IMR-90 (cell line): Measurements from ENCODE around the gene NETO2. TPM values are rescaled to one million over a fixed set of nuclear protein-coding genes. Genes with fewer than 3 reads are reported as not detected.

ENCODE experiments used
- ATAC-seq: fragments of 200-7000 bp; cut with Tn5 transposase; 2 replicates; pipeline ENCODE4 v1.9.1; 2020; ENCODE audit warnings: low read depth, mild to moderate bottlenecking, moderate library complexity
- BruUV-seq: library from RNA; stranded (reverse); fragments of 400-500 nt; replicated peaks from 2 replicates; lab custom pipeline; 2021; lab: Mats Ljungman, UMichigan
- CTCF ChIA-PET: fragments of 300-600 bp; formaldehyde crosslinking; extraction: SDS; loops from one replicate; lab custom pipeline; 2021; ENCODE audit warnings: antibody characterized with exemption; lab: Yijun Ruan, JAX
- POLR2A ChIA-PET: fragments of 300-600 bp; sonication (Branson Sonifier 250); formaldehyde crosslinking; loops from one replicate; lab custom pipeline; 2022; ENCODE audit warnings: antibody characterized with exemption; ENCODE audit not compliant: unreplicated experiment; lab: Charles Lee
- DNase-seq: peaks from one replicate; pipeline ENCODE4 v3.0.0; 2013
- H2AFZ ChIP-seq: replicated peaks from 2 replicates; pipeline ENCODE3; 2013; ENCODE audit warnings: low read length, mild to moderate bottlenecking; ENCODE audit not compliant: poor library complexity
- H2AK5ac ChIP-seq: 2 replicates; pipeline ENCODE4 v1.6.1; 2013; ENCODE audit warnings: low read depth, low read length, inconsistent platforms
- H2AK9ac ChIP-seq: replicated peaks from 2 replicates; pipeline ENCODE3; 2013; ENCODE audit warnings: mild to moderate bottlenecking, low read depth, low read length, moderate library complexity; ENCODE audit not compliant: poor library complexity
- H2BK120ac ChIP-seq: 2 replicates; pipeline ENCODE4 v1.6.1; 2013; ENCODE audit warnings: low read depth, low read length, inconsistent platforms
- H2BK15ac ChIP-seq: 3 replicates; pipeline ENCODE4 v1.6.1; 2013; ENCODE audit warnings: low read depth, low read length, inconsistent platforms
- H2BK20ac ChIP-seq: 2 replicates; pipeline ENCODE4 v1.6.1; 2013; ENCODE audit warnings: low read depth, mild to moderate bottlenecking, inconsistent platforms, low read length, moderate library complexity
- H2BK5ac ChIP-seq: 2 replicates; pipeline ENCODE4 v1.6.1; 2013; ENCODE audit warnings: mild to moderate bottlenecking, low read depth, low read length, inconsistent platforms; ENCODE audit not compliant: poor library complexity, severe bottlenecking
- H3K14ac ChIP-seq: replicated peaks from 2 replicates; pipeline ENCODE4 v1.6.1; 2013; ENCODE audit warnings: low read depth, low read length, inconsistent platforms
- H3K18ac ChIP-seq: 2 replicates; pipeline ENCODE4 v1.6.1; 2013; ENCODE audit warnings: low read depth, low read length, control low read depth
- H3K23ac ChIP-seq: 2 replicates; pipeline ENCODE4 v1.6.1; 2013; ENCODE audit warnings: low read depth, low read length, inconsistent platforms
- H3K27ac ChIP-seq: 2 replicates; pipeline ENCODE4 v1.5.1; 2013; ENCODE audit warnings: mild to moderate bottlenecking, control low read depth, low read length; ENCODE audit not compliant: insufficient read depth
- H3K27me3 ChIP-seq: 2 replicates; pipeline ENCODE4 v1.6.1; 2013; ENCODE audit warnings: low read length; ENCODE audit not compliant: control insufficient read depth, insufficient read depth
- H3K36me3 ChIP-seq: 2 replicates; pipeline ENCODE4 v1.6.1; 2013; ENCODE audit warnings: low read length, mixed read lengths; ENCODE audit not compliant: control insufficient read depth, insufficient read depth
- H3K4ac ChIP-seq: 2 replicates; pipeline ENCODE4 v1.6.1; 2013; ENCODE audit warnings: low read depth, low read length, inconsistent platforms
- H3K4me1 ChIP-seq: 2 replicates; pipeline ENCODE4 v1.6.1; 2013; ENCODE audit warnings: low read length, mixed read lengths; ENCODE audit not compliant: control insufficient read depth, insufficient read depth
- H3K4me2 ChIP-seq: 2 replicates; pipeline ENCODE4 v1.6.1; 2013; ENCODE audit warnings: low read depth, mild to moderate bottlenecking, control low read depth, low read length, moderate library complexity
- H3K4me3 ChIP-seq: 2 replicates; pipeline ENCODE4 v1.5.1; 2013; ENCODE audit warnings: low read depth, mild to moderate bottlenecking, control low read depth, low read length, moderate library complexity; ENCODE audit not compliant: insufficient read depth
- H3K56ac ChIP-seq: 2 replicates; pipeline ENCODE4 v1.6.1; 2013; ENCODE audit warnings: low read length, inconsistent platforms; ENCODE audit not compliant: insufficient read depth; ENCODE audit errors: extremely low read depth
- H3K79me1 ChIP-seq, 2 experiments: 2 replicates each; pipeline ENCODE4 v1.6.1; 2013; ENCODE audit warnings: low read length in 2 of 2, inconsistent platforms in 1 of 2, low read depth in 1 of 2
- H3K9ac ChIP-seq: 2 replicates; pipeline ENCODE4 v1.6.1; 2013; ENCODE audit warnings: low read depth, low read length, control low read depth
- H3K9me1 ChIP-seq: 2 replicates; pipeline ENCODE4 v1.6.1; 2013; ENCODE audit warnings: low read length, inconsistent platforms; ENCODE audit not compliant: insufficient read depth
- H3K9me3 ChIP-seq: 2 replicates; pipeline ENCODE4 v1.6.1; 2013; ENCODE audit warnings: low read length; ENCODE audit not compliant: control insufficient read depth, insufficient read depth
- H4K20me1 ChIP-seq: 2 replicates; pipeline ENCODE4 v1.6.1; 2013; ENCODE audit warnings: low read length, inconsistent platforms; ENCODE audit not compliant: insufficient read depth
- H4K5ac ChIP-seq: 2 replicates; pipeline ENCODE4 v1.6.1; 2013; ENCODE audit warnings: mild to moderate bottlenecking, low read depth, low read length, control low read depth
- H4K8ac ChIP-seq, 2 experiments: 2 replicates each; pipeline ENCODE4 v1.6.1; 2013; ENCODE audit warnings: low read depth in 2 of 2, low read length in 2 of 2, control low read depth in 1 of 2, inconsistent platforms in 1 of 2
- H4K91ac ChIP-seq: 2 replicates; pipeline ENCODE4 v1.6.1; 2013; ENCODE audit warnings: low read depth, low read length, inconsistent platforms; ENCODE audit not compliant: insufficient read depth
- BHLHE40 ChIP-seq: fragments of 150-350 bp; IDR thresholded peaks from 2 replicates; pipeline ENCODE4 v1.6.1; 2016; ENCODE audit warnings: mild to moderate bottlenecking, low read depth, low read length
- CEBPB ChIP-seq: IDR thresholded peaks from 2 replicates; pipeline ENCODE4 v1.6.1; 2012; ENCODE audit warnings: low read depth, low read length, improper control_type of control experiment
- CHD1 ChIP-seq: IDR thresholded peaks from 2 replicates; pipeline ENCODE4 v1.6.1; 2012; ENCODE audit warnings: low read depth, low read length, improper control_type of control experiment
- MAFK ChIP-seq: IDR thresholded peaks from 2 replicates; pipeline ENCODE4 v1.6.1; 2012; ENCODE audit warnings: low read depth, low read length, improper control_type of control experiment
- MAZ ChIP-seq: IDR thresholded peaks from 2 replicates; pipeline ENCODE4 v1.6.1; 2012; ENCODE audit warnings: low read depth, mild to moderate bottlenecking, low read length, improper control_type of control experiment, moderate library complexity, borderline replicate concordance
- POLR2A ChIP-seq: IDR thresholded peaks from 2 replicates; pipeline ENCODE4 v1.6.1; 2012; ENCODE audit warnings: mild to moderate bottlenecking, low read depth, low read length
- RCOR1 ChIP-seq: IDR thresholded peaks from 2 replicates; pipeline ENCODE4 v1.6.1; 2012; ENCODE audit warnings: mild to moderate bottlenecking, low read length, improper control_type of control experiment; ENCODE audit not compliant: insufficient replicate concordance
- SMC3 ChIP-seq: fragments of 150-350 bp; IDR thresholded peaks from 2 replicates; pipeline ENCODE4 v1.6.1; 2016; ENCODE audit warnings: low read depth, mild to moderate bottlenecking, antibody characterized with exemption, low read length, moderate library complexity
- USF2 ChIP-seq: fragments of 150-350 bp; IDR thresholded peaks from 2 replicates; pipeline ENCODE4 v1.6.1; 2017; ENCODE audit warnings: mild to moderate bottlenecking, antibody characterized with exemption, low read length, low read depth
- WGBS, 2 experiments: methylation state at CpG; one replicate each; pipeline versions ENCODE4 v1.1.5 to v1.1.7; 2013; ENCODE audit warnings: missing lambda C conversion rate in 2 of 2; ENCODE audit not compliant: insufficient read length in 1 of 2; ENCODE audit errors: extremely low coverage in 2 of 2; 5-methylcytosine and 5-hydroxymethylcytosine counted together
- dilution Hi-C: fragments of 300-500 bp; cut with HindIII; formaldehyde crosslinking; loops from one replicate; pipeline ENCODE4 v1.14.3; 2018; ENCODE audit warnings: low sequenced_read_pairs; ENCODE audit not compliant: unreplicated experiment
- in situ Hi-C: fragments of 300-500 bp; cut with MboI; formaldehyde crosslinking; loops from 3 replicates; pipeline ENCODE4 v1.14.3; 2019; ENCODE audit warnings: low sequenced_read_pairs, inconsistent platforms, mixed read lengths
- intact Hi-C: fragments of 100-400 bp; cut with micrococcal nuclease; formaldehyde crosslinking; loops from 2 replicates; pipeline ENCODE4 v1.10.0; 2022
- polyA plus RNA-seq, 3 experiments: library from polyadenylated mRNA; depleted of rRNA; stranded (reverse); fragments of >200 nt; gene quantifications; 2 replicates each; pipeline ENCODE4 v1.2.3, GENCODE V29; 2012; ENCODE audit warnings: low replicate concordance in 1 of 3
- total RNA-seq: library from RNA; depleted of rRNA; stranded (reverse); fragments of >200 nt; gene quantifications from 2 replicates; pipeline ENCODE4 v1.2.3, GENCODE V29; 2012

NETO2 gene
- total and polyA plus RNA-seq, 2 of the 4 experiments (the other 2 are of a cell fraction) = 38.5 to 39.3 TPM

GRCh38 chr16:47065766-47066688, 77.7 kb downstream of the NETO2 start (continued):
- no peak for TF ChIP-seq CHD1

- Histone ChIP-seq H3K56ac (no peak overlapping the region), H3K27ac (no peak overlapping the region), H3K18ac (no peak overlapping the region), H4K8ac (no peak overlapping the region), H3K36me3 (no peaks in the 10 kb centered on the region), H2BK5ac (no peak overlapping the region), H3K9me3 (no peaks in the 10 kb centered on the region), H3K4ac (no peak overlapping the region), H2AFZ (no peak overlapping the region), H3K4me2 (no peak overlapping the region), H3K27me3 (peaks cover 6% of the 10 kb centered on the region; the same call in 1 of the 2 replicates), H3K14ac (no peak overlapping the region), H3K9ac (no peak overlapping the region), H2AK9ac (no peak overlapping the region), H2AK5ac (no peak overlapping the region), H3K4me3 (no peak overlapping the region), H3K23ac (no peak overlapping the region), H2BK120ac (no peak overlapping the region), H4K20me1 (no peaks in the 10 kb centered on the region), H2BK20ac (no peak overlapping the region), H4K5ac (no peak overlapping the region), H2BK15ac (no peak overlapping the region), H3K4me1 (no peaks in the 10 kb centered on the region), H3K9me1 (no peaks in the 10 kb centered on the region), H4K91ac (no peak overlapping the region), H3K79me1 (no peaks in the 10 kb centered on the region)
- no peak for ATAC-seq
- intact Hi-C loops = no loop called here
- TF ChIP-seq USF2 = no peak
- TF ChIP-seq MAZ = no peak
- no peak for TF ChIP-seq POLR2A
- TF ChIP-seq CHD1 = no peak
- no peak for TF ChIP-seq MAFK
- TF ChIP-seq RCOR1 = no peak
- TF ChIP-seq SMC3 = no peak
- no peak for TF ChIP-seq BHLHE40
- TF ChIP-seq CEBPB = no peak
- dilution Hi-C loops = no loop called here
- in situ Hi-C loops = no loop called here
- no TSS peak for BruUV-seq
- ChIA-PET POLR2A (no interaction called here), CTCF (no interaction called here)
- 60% methylated on average over 1 of the region's 4 CpGs; no CpG with 5 or more reads in 1 of the 2 experiments for WGBS, 2 experiments
- DNase-seq = no peak
These were observed 79.0 kb downstream of the NETO2 start for GRCh38 chr16:47064775-47065174.
